HL-60 (cell line): ENCODE measurements around the gene RBBP7.

Experiments used
- DNase-seq, 2 experiments: peaks; one replicate each; pipeline ENCODE4 v3.0.0-alpha.2; 2010 to 2020; ENCODE audit warnings: low read depth in 1 of 2, low spot score in 1 of 2
- H3K27ac ChIP-seq: fragments of 250-450 bp; sonication (Bioruptor Pico); replicated peaks from 2 replicates; pipeline ENCODE4 v1.5.1; 2020; ENCODE audit warnings: mild to moderate bottlenecking, moderate library complexity
- H3K27me3 ChIP-seq: fragments of 250-450 bp; sonication (Bioruptor Pico); 2 replicates; pipeline ENCODE4 v1.5.1; 2021; ENCODE audit warnings: mild to moderate bottlenecking, moderate library complexity; ENCODE audit not compliant: insufficient read depth, poor library complexity, severe bottlenecking
- H3K4me3 ChIP-seq: replicated peaks from 2 replicates; pipeline ENCODE4 v1.5.1; 2011; ENCODE audit warnings: mild to moderate bottlenecking, control low read depth, low read length; ENCODE audit not compliant: insufficient read depth
- GABPA ChIP-seq: IDR thresholded peaks from 2 replicates; pipeline ENCODE4 v1.6.1; 2012; ENCODE audit warnings: low read depth
- POLR2AphosphoS5 ChIP-seq: IDR thresholded peaks from 2 replicates; pipeline ENCODE4 v1.6.1; 2012; ENCODE audit warnings: low read depth
- SPI1 ChIP-seq: IDR thresholded peaks from 2 replicates; pipeline ENCODE4 v1.6.1; 2012; ENCODE audit warnings: low read depth, mild to moderate bottlenecking, borderline replicate concordance
- TF ChIP-seq, protein P1 (sequence below): IDR thresholded peaks from 2 replicates; pipeline ENCODE4 v1.6.1; 2012; ENCODE audit warnings: low read depth; ENCODE audit not compliant: insufficient replicate concordance
- TF ChIP-seq, protein P2 (sequence below): IDR thresholded peaks from one replicate; pipeline ENCODE4 v1.5.1; 2011; ENCODE audit warnings: low read length, control low read depth, inconsistent platforms; ENCODE audit not compliant: insufficient read depth

RBBP7 gene

DNA sequence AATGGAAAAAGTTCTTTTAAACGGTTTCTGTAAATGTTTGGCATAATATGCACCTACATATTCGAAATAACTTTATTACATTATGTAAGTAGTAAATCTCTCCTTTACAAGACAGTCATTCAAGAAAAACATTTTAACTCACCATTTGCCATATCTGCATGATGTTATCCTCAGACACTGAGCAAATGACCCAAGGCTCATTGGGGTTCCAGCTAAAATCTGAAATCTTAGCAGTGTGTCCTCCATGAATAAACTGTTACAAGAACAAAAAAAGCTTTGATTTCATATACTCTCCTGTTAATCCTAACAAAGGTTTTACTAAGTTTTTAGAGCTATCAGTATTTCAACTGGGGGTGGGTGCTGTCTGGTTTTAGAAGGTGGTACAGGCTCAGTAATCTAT, 24.5 kb downstream of the RBBP7 start:
- no peaks in the 10 kb centered on the region for H3K27me3 ChIP-seq
- H3K4me3 ChIP-seq, result no peak overlapping the region
- no peak overlapping the region for H3K27ac ChIP-seq
- TF ChIP-seq POLR2AphosphoS5 (no peak), SPI1 (no peak)
- TF ChIP-seq, protein P1, sequence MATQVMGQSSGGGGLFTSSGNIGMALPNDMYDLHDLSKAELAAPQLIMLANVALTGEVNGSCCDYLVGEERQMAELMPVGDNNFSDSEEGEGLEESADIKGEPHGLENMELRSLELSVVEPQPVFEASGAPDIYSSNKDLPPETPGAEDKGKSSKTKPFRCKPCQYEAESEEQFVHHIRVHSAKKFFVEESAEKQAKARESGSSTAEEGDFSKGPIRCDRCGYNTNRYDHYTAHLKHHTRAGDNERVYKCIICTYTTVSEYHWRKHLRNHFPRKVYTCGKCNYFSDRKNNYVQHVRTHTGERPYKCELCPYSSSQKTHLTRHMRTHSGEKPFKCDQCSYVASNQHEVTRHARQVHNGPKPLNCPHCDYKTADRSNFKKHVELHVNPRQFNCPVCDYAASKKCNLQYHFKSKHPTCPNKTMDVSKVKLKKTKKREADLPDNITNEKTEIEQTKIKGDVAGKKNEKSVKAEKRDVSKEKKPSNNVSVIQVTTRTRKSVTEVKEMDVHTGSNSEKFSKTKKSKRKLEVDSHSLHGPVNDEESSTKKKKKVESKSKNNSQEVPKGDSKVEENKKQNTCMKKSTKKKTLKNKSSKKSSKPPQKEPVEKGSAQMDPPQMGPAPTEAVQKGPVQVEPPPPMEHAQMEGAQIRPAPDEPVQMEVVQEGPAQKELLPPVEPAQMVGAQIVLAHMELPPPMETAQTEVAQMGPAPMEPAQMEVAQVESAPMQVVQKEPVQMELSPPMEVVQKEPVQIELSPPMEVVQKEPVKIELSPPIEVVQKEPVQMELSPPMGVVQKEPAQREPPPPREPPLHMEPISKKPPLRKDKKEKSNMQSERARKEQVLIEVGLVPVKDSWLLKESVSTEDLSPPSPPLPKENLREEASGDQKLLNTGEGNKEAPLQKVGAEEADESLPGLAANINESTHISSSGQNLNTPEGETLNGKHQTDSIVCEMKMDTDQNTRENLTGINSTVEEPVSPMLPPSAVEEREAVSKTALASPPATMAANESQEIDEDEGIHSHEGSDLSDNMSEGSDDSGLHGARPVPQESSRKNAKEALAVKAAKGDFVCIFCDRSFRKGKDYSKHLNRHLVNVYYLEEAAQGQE, result no peak
- DNase-seq, result no peak

DNA sequence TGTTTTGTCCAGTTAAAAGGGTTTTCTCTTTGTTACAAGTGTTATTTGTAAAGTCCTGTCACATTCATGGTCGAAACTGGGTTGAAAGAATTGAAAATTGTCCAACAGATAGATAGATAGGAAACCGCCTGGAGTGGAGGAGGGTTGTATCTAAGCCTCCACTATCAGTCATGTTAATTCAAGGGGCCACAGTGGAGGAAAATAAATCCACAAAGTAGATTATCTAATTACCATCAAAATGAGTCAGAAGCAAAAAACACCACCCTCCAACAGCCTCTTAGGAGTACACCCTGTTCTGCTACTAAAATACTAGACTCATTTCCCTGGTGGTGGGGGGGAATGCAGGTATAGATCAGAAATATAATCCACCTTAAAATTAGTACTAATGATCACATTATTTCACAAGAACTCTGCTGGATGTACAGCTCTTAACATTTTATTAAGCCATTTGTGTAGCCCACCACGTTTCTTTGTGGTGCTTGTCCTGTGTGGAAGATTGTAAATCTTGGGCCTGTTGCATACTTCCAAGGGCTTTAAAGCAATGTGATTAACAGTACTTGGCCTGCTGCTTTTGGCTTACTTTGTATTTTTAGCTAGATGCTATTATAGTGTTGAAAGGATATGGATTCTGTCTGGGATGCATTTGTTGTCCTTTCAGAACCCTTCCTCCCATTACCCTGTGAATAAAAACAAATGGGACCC, 26.8 kb downstream of the RBBP7 start:
- no peaks in the 10 kb centered on the region for H3K27me3 ChIP-seq
- no peak overlapping the region for H3K4me3 ChIP-seq
- no peak for DNase-seq
- no peak overlapping the region for H3K27ac ChIP-seq
- TF ChIP-seq SPI1, result no peak
- TF ChIP-seq POLR2AphosphoS5, result no peak
- TF ChIP-seq GABPA, result no peak
- TF ChIP-seq, protein P1, result no peak
- TF ChIP-seq, protein P2, sequence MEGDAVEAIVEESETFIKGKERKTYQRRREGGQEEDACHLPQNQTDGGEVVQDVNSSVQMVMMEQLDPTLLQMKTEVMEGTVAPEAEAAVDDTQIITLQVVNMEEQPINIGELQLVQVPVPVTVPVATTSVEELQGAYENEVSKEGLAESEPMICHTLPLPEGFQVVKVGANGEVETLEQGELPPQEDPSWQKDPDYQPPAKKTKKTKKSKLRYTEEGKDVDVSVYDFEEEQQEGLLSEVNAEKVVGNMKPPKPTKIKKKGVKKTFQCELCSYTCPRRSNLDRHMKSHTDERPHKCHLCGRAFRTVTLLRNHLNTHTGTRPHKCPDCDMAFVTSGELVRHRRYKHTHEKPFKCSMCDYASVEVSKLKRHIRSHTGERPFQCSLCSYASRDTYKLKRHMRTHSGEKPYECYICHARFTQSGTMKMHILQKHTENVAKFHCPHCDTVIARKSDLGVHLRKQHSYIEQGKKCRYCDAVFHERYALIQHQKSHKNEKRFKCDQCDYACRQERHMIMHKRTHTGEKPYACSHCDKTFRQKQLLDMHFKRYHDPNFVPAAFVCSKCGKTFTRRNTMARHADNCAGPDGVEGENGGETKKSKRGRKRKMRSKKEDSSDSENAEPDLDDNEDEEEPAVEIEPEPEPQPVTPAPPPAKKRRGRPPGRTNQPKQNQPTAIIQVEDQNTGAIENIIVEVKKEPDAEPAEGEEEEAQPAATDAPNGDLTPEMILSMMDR, result no peak

DNA sequence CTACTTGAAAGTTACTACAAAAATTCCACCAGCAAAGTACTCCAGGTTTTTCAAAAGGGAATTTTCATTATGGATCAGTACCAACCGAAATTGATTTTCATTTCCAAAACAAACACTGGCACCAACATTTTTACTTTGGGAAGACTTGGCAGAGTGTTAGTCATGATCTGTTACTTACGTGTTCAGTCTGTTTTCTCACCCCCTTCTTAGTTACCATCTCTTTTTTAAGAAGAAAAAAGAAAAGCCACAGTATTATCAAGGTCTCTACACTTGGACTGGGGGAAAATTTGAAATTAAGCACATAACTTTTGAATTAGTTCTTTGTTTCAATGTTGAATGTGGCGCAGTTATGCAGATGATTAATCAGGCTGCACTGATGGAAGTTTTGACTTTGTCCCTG, 27.5 kb downstream of the RBBP7 start:
- TF ChIP-seq, protein P2, result no peak
- Histone ChIP-seq H3K27ac (no peak overlapping the region), H3K27me3 (no peaks in the 10 kb centered on the region), H3K4me3 (no peak overlapping the region)
- DNase-seq, result no peak

DNA sequence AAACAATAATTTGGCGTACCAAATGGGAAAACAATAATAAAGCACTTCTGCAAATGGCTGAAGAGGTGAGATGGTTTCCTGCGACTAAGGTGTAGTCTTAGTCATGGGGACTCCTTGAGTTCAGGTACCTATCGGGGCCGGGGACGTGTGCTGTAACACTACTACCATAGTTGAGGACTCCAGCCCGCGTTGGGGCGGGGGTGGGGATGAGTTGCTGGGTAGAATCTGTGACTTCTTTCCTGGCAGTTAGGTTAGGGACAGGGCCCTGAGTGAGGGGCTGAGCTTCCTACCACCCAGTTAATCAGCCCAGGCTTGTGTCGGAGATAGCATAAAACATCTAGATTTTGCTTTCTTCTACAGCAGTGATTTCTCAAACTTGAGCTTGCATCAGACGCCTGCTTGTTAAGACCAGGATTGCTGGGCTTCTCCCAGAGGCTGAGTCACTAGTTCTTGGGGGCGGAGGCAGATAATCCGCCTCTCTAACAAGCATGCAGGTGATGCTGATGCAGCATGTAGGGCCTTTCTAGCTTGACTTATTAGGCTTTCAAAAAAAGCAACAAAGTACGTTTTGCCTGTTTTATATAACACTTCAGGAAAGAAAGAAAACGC, 30.2 kb downstream of the RBBP7 start:
- Histone ChIP-seq H3K4me3 (no peak overlapping the region), H3K27ac (no peak overlapping the region), H3K27me3 (no peaks in the 10 kb centered on the region)
- TF ChIP-seq, protein P1, result no peak
- TF ChIP-seq POLR2AphosphoS5 (no peak), GABPA (no peak), SPI1 (no peak)
- TF ChIP-seq, protein P2, result no peak
- no peak for DNase-seq
